ENCODE measurements around the gene FAM117B.

Gene FAM117B

DNA sequence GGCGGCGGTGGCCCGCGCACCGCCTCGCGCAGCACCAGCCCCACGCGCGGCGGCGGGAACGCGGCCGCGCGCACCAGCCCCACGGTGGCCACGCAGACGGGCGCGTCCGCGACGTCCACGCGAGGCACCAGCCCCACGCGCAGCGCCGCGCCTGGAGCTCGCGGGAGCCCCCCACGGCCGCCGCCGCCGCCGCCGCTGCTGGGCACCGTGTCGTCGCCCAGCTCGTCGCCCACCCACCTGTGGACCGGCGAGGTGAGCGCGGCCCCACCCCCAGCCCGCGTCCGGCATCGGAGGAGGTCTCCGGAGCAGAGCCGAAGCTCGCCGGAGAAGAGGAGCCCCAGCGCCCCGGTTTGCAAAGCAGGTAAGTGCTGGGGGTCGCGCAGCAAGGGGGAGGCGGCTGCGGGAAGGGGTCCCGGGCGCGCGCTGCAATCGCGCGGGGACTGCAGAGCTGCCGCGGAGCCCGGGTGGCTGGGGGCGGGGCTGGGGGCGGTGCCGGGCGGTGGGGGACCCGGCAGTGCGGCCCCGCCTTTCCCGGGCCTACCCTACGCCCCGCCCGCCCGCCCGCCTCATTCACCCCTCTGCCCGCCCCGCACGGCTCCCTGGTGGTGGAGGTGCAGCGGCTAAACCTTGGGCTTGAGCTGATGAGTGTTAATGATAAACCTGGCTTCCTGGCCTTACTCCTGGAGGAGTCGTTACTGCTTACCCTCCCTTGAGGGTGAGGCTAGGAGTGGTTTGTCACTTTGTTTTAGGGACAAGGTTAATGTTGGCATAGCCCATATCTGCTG, 851 bp downstream of the FAM117B start:
- peak overlapping the region; percentile 77 for H3K27ac ChIP-seq (ENCODE audit: insufficient read depth, low read length, poor library complexity, severe bottlenecking)
- no peaks in the 10 kb centered on the region for H3K9me3 ChIP-seq (ENCODE audit: control insufficient read depth, low read length)
- peaks cover 20% of the 10 kb centered on the region for H3K4me1 ChIP-seq (ENCODE audit: control insufficient read depth, insufficient read depth, low read length, poor library complexity, severe bottlenecking)
- H3K36me3 ChIP-seq (ENCODE audit: control insufficient read depth, insufficient read depth, low read length): no peaks in the 10 kb centered on the region
- peak overlapping the region; percentile 99 for H3K4me3 ChIP-seq (ENCODE audit: insufficient read depth, low read depth, low read length, poor library complexity, severe bottlenecking)
- no peaks in the 10 kb centered on the region for H3K27me3 ChIP-seq (replicated peaks; ENCODE audit: control insufficient read depth, insufficient read depth, low read length, poor library complexity, severe bottlenecking)
- peak; percentile 73 to 78 (median 77) for DNase-seq

GRCh38 chr2:202636213-202636513, 1.4 kb downstream of the FAM117B start:
- no peaks in the 10 kb centered on the region for H3K36me3 ChIP-seq (ENCODE audit: control insufficient read depth, insufficient read depth, low read length)
- no peaks in the 10 kb centered on the region for H3K27me3 ChIP-seq (replicated peaks; ENCODE audit: control insufficient read depth, insufficient read depth, low read length, poor library complexity, severe bottlenecking)
- H3K9me3 ChIP-seq (ENCODE audit: control insufficient read depth, low read length): no peaks in the 10 kb centered on the region
- no peak for DNase-seq
- peak overlapping the region; percentile 47 for H3K27ac ChIP-seq (ENCODE audit: insufficient read depth, low read length, poor library complexity, severe bottlenecking)
- peak overlapping the region; percentile 63 for H3K4me3 ChIP-seq (ENCODE audit: insufficient read depth, low read depth, low read length, poor library complexity, severe bottlenecking)
- H3K4me1 ChIP-seq (ENCODE audit: control insufficient read depth, insufficient read depth, low read length, poor library complexity, severe bottlenecking): peaks cover 24% of the 10 kb centered on the region

- peak overlapping the region; percentile 17 for H3K4me3 ChIP-seq (ENCODE audit: insufficient read depth, low read depth, low read length, poor library complexity, severe bottlenecking)
- no peaks in the 10 kb centered on the region for H3K27me3 ChIP-seq (replicated peaks; ENCODE audit: control insufficient read depth, insufficient read depth, low read length, poor library complexity, severe bottlenecking)
- H3K9me3 ChIP-seq (ENCODE audit: control insufficient read depth, low read length): no peaks in the 10 kb centered on the region
- no peak for DNase-seq
- H3K36me3 ChIP-seq (ENCODE audit: control insufficient read depth, insufficient read depth, low read length): no peaks in the 10 kb centered on the region
- H3K4me1 ChIP-seq (ENCODE audit: control insufficient read depth, insufficient read depth, low read length, poor library complexity, severe bottlenecking): peaks cover 37% of the 10 kb centered on the region
- peak overlapping the region; percentile 49 for H3K27ac ChIP-seq (ENCODE audit: insufficient read depth, low read length, poor library complexity, severe bottlenecking)
These were observed 4.0 kb downstream of the FAM117B start for GRCh38 chr2:202638721-202639120.

- peak overlapping the region; percentile 49 for H3K27ac ChIP-seq (ENCODE audit: insufficient read depth, low read length, poor library complexity, severe bottlenecking)
- H3K9me3 ChIP-seq (ENCODE audit: control insufficient read depth, low read length): no peaks in the 10 kb centered on the region
- H3K4me3 ChIP-seq (ENCODE audit: insufficient read depth, low read depth, low read length, poor library complexity, severe bottlenecking): peak overlapping the region; percentile 17
- no peaks in the 10 kb centered on the region for H3K36me3 ChIP-seq (ENCODE audit: control insufficient read depth, insufficient read depth, low read length)
- H3K4me1 ChIP-seq (ENCODE audit: control insufficient read depth, insufficient read depth, low read length, poor library complexity, severe bottlenecking): peaks cover 42% of the 10 kb centered on the region
- DNase-seq: no peak
- H3K27me3 ChIP-seq (replicated peaks; ENCODE audit: control insufficient read depth, insufficient read depth, low read length, poor library complexity, severe bottlenecking): no peaks in the 10 kb centered on the region
These were observed 4.5 kb downstream of the FAM117B start for GRCh38 chr2:202639231-202639630.

DNA sequence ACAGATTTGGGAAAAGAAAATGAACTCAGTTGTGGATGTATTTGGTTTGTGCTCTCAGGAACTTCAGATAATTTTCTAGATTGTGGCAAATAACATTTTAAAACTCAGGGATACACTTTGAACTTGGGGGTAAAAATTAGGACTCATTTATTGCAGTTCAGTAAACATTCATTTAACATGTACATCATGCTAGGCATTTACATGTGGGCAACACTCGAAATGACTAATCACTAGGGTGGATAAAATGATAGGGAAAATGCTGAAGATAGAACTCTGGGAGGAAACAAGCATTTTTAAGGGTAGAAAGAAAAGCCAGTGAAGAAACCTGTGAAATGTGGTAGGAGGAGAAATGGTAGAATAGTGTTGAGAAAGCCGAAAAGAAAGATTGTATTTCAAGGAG, 7.8 kb downstream of the FAM117B start:
- Histone ChIP-seq H3K27ac (ENCODE audit: insufficient read depth, low read length, poor library complexity, severe bottlenecking) (peak overlapping the region; percentile 41), H3K4me3 (ENCODE audit: insufficient read depth, low read depth, low read length, poor library complexity, severe bottlenecking) (no peak overlapping the region), H3K36me3 (ENCODE audit: control insufficient read depth, insufficient read depth, low read length) (no peaks in the 10 kb centered on the region), H3K27me3 (replicated peaks; ENCODE audit: control insufficient read depth, insufficient read depth, low read length, poor library complexity, severe bottlenecking) (no peaks in the 10 kb centered on the region), H3K9me3 (ENCODE audit: control insufficient read depth, low read length) (no peaks in the 10 kb centered on the region), H3K4me1 (ENCODE audit: control insufficient read depth, insufficient read depth, low read length, poor library complexity, severe bottlenecking) (peaks cover 47% of the 10 kb centered on the region)
- DNase-seq: no peak

DNA sequence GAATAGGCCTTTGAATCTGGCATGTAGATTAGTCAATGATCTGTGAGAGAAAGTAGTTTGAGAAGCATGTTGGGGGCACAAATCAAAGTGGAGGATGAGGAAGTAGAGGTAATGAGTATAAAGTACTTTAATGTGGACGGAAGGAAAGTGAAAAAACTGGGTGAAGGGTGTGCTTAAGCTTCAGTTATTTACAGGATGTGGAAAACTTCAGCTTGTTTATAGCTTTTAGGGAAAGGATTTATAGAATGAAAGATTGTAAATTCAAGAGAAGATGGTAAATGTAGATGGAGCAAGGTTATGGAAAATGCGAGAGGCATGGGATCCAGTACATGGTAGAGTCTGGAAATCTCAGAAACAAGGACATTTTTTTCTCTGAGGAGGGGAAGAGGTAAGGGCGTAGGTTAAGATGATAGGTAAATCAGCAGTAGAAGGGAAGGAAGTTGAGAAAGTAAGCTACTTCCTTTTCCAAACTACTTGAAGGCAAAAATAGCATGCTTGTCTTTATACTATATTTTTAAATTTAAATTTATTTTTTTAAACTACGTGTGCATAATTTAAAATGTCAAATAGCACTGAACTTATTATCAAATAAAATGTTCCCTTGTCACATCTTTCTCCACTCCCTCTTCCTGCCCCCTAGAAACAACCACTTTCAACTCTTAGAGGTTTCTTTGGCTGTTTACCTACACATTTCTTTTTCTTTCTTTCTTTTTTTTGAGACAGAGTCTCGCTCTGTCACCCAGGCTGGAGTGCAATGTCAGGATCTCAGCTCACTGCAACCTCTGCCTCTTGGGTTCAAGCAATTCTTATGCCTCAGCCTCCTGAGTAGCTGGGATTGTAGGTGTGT, 8.5 kb downstream of the FAM117B start:
- Histone ChIP-seq H3K27me3 (replicated peaks; ENCODE audit: control insufficient read depth, insufficient read depth, low read length, poor library complexity, severe bottlenecking) (no peaks in the 10 kb centered on the region), H3K4me3 (ENCODE audit: insufficient read depth, low read depth, low read length, poor library complexity, severe bottlenecking) (peak overlapping the region; percentile 13), H3K4me1 (ENCODE audit: control insufficient read depth, insufficient read depth, low read length, poor library complexity, severe bottlenecking) (peaks cover 46% of the 10 kb centered on the region), H3K9me3 (ENCODE audit: control insufficient read depth, low read length) (no peaks in the 10 kb centered on the region), H3K36me3 (ENCODE audit: control insufficient read depth, insufficient read depth, low read length) (no peaks in the 10 kb centered on the region), H3K27ac (ENCODE audit: insufficient read depth, low read length, poor library complexity, severe bottlenecking) (peak overlapping the region; percentile 43)
- no peak for DNase-seq

DNA sequence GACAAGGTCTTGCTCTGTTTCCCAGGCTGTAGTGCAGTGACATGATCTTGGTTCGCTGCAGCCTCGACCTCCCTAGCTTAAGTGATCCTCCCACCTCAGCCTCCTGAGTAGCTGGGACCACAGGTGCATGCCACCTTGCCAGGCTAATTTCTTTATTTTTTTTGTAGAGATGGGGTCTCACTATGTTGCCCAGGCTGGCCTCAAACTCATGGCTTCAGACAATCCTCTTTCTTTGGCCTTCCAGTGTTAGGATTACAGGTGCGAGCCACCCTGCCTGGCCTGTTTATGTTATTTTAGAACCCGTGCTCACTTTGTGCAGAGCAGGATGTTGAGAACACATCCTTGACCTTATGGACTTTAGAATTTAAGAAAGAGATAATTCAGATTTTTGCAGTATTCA, 17.4 kb downstream of the FAM117B start:
- Histone ChIP-seq H3K36me3 (ENCODE audit: control insufficient read depth, insufficient read depth, low read length) (no peaks in the 10 kb centered on the region), H3K4me3 (ENCODE audit: insufficient read depth, low read depth, low read length, poor library complexity, severe bottlenecking) (no peak overlapping the region), H3K9me3 (ENCODE audit: control insufficient read depth, low read length) (no peaks in the 10 kb centered on the region), H3K4me1 (ENCODE audit: control insufficient read depth, insufficient read depth, low read length, poor library complexity, severe bottlenecking) (peaks cover 15% of the 10 kb centered on the region), H3K27me3 (replicated peaks; ENCODE audit: control insufficient read depth, insufficient read depth, low read length, poor library complexity, severe bottlenecking) (no peaks in the 10 kb centered on the region), H3K27ac (ENCODE audit: insufficient read depth, low read length, poor library complexity, severe bottlenecking) (no peak overlapping the region)
- no peak for DNase-seq

DNA sequence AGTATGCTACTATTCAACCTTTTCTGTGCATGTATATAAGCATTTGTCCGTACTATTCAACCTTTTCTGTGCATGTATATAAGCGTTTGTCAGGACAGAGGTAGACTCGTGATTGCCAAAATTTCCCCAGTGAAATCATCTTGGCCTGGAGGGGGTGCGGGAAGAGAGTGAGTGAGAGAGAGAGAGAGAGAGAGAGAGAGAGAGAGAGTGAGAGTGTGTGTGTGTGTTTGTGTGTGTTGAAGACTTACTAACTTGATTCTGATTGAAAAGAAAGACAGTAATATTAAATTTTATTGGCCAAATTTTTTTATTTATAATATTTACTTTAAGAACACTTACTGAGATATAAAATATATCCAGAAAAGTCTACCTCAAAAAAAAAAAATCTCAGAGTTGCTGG, 19.1 kb downstream of the FAM117B start:
- Histone ChIP-seq H3K27me3 (replicated peaks; ENCODE audit: control insufficient read depth, insufficient read depth, low read length, poor library complexity, severe bottlenecking) (no peaks in the 10 kb centered on the region), H3K36me3 (ENCODE audit: control insufficient read depth, insufficient read depth, low read length) (no peaks in the 10 kb centered on the region), H3K27ac (ENCODE audit: insufficient read depth, low read length, poor library complexity, severe bottlenecking) (no peak overlapping the region), H3K9me3 (ENCODE audit: control insufficient read depth, low read length) (no peaks in the 10 kb centered on the region), H3K4me1 (ENCODE audit: control insufficient read depth, insufficient read depth, low read length, poor library complexity, severe bottlenecking) (peaks cover 18% of the 10 kb centered on the region), H3K4me3 (ENCODE audit: insufficient read depth, low read depth, low read length, poor library complexity, severe bottlenecking) (no peak overlapping the region)
- no peak for DNase-seq

DNA sequence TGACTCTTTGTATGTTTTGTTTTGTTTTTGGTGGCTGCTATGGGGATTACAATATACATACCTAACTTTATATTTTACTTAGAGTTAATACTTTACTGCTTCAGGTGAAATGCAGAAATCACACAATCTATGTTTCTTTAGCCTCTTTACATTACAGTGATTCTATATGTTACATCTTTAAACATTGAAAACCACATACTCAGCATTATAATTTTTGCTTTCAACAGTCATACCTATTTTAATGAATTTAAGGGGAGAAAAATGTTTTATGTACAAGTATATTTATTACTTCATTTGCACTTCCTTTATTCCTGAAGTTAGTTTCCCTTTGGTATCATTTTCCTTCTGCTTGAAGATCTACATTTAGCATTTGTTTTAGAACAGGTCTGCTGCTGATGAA, 23.1 kb downstream of the FAM117B start:
- Histone ChIP-seq H3K27me3 (replicated peaks; ENCODE audit: control insufficient read depth, insufficient read depth, low read length, poor library complexity, severe bottlenecking) (no peaks in the 10 kb centered on the region), H3K27ac (ENCODE audit: insufficient read depth, low read length, poor library complexity, severe bottlenecking) (no peak overlapping the region)

GRCh38 chr2:202660796-202661195, 26.0 kb downstream of the FAM117B start:
- H3K27ac ChIP-seq (ENCODE audit: insufficient read depth, low read length, poor library complexity, severe bottlenecking): no peak overlapping the region
- DNase-seq: no peak
- H3K4me1 ChIP-seq (ENCODE audit: control insufficient read depth, insufficient read depth, low read length, poor library complexity, severe bottlenecking): peaks cover 6% of the 10 kb centered on the region
- H3K9me3 ChIP-seq (ENCODE audit: control insufficient read depth, low read length): no peaks in the 10 kb centered on the region
- H3K27me3 ChIP-seq (replicated peaks; ENCODE audit: control insufficient read depth, insufficient read depth, low read length, poor library complexity, severe bottlenecking): no peaks in the 10 kb centered on the region
- no peak overlapping the region for H3K4me3 ChIP-seq (ENCODE audit: insufficient read depth, low read depth, low read length, poor library complexity, severe bottlenecking)
- H3K36me3 ChIP-seq (ENCODE audit: control insufficient read depth, insufficient read depth, low read length): no peaks in the 10 kb centered on the region

More for the DNA sequence above, 23.1 kb downstream of the FAM117B start:
- no peaks in the 10 kb centered on the region for H3K9me3 ChIP-seq (ENCODE audit: control insufficient read depth, low read length)
- H3K36me3 ChIP-seq (ENCODE audit: control insufficient read depth, insufficient read depth, low read length): no peaks in the 10 kb centered on the region
- DNase-seq: no peak
- H3K4me3 ChIP-seq (ENCODE audit: insufficient read depth, low read depth, low read length, poor library complexity, severe bottlenecking): no peak overlapping the region
- H3K4me1 ChIP-seq (ENCODE audit: control insufficient read depth, insufficient read depth, low read length, poor library complexity, severe bottlenecking): peaks cover 14% of the 10 kb centered on the region
